Measurements from ENCODE around the gene PAK4. TPM values are rescaled to one million over a fixed set of nuclear protein-coding genes. Genes with fewer than 3 reads are reported as not detected.

Gene PAK4
- total and polyA plus RNA-seq, 9 of the 15 experiments (the other 6 are each of a cell fraction or from before 2014, with no cell fraction given), result 0.21 to 33.5 (median 5.8) TPM

GRCh38 chr19:39083599-39083982 lies 42.0 kb upstream of the PAK4 start:
- H3K27me3 ChIP-seq (ENCODE audit: control insufficient read depth in 2 of 2, insufficient read depth in 2 of 2, low read length in 2 of 2), result peaks cover 36 to 58% of the 10 kb centered on the region in 2 experiments

More at GRCh38 chr19:39083599-39083982, 42.0 kb upstream of the PAK4 start:
- Histone ChIP-seq H3K9me3 (replicated peaks; ENCODE audit: control insufficient read depth, insufficient read depth, low read depth, low read length) (no peaks in the 10 kb centered on the region), H3K4me2 (ENCODE audit: insufficient read depth, low read length) (no peak overlapping the region), H3K4me1 (replicated peaks in 1 of 2; ENCODE audit: control insufficient read depth in 2 of 2, insufficient read depth in 2 of 2, low read length in 2 of 2) (peaks cover 0 to 8% of the 10 kb centered on the region in 2 experiments; a peak in 2 of 5 replicates), H3K36me3 (ENCODE audit: control insufficient read depth, insufficient read depth, low read length) (no peaks in the 10 kb centered on the region), H3K4me3 (no peak overlapping the region), H3K79me2 (ENCODE audit: control insufficient read depth, insufficient read depth, low read length) (no peaks in the 10 kb centered on the region), H3K9ac (ENCODE audit: insufficient read depth in 1 of 2, low read depth in 2 of 2, low read length in 2 of 2) (no peak overlapping the region), H2AFZ (ENCODE audit: low read depth, low read length) (no peak overlapping the region), H3K27ac (ENCODE audit: extremely low read depth, low read depth, low read length) (no peak overlapping the region), H4K20me1 (replicated peaks; ENCODE audit: control insufficient read depth, insufficient read depth, low read length) (0 out of 2 replicates have a peak, but pooled peaks cover 11% of the 10 kb centered on the region), H3K9me1 (ENCODE audit: control insufficient read depth, insufficient read depth, low read length) (no peaks in the 10 kb centered on the region)
- DNase-seq (ENCODE audit: extremely low read depth in 1 of 4, low spot score in 3 of 4) (no peak), ATAC-seq (no peak), FAIRE-seq (no peak)
- in situ Hi-C loops (cut with MboI) (no loop called here), intact Hi-C loops (cut with micrococcal nuclease) (no loop called here)
- WGBS (ENCODE audit: insufficient coverage, low coverage, missing lambda C conversion rate), result 2% methylated on average over 9 of the region's 14 CpGs
- TF ChIP-seq ZFP30 (CRISPR knock-in tag; IDR thresholded peaks at IDR 0.05; ENCODE audit: borderline replicate concordance), result no peak
- TF ChIP-seq CREBBP (IDR thresholded peaks at IDR 0.05; ENCODE audit: low read depth, low read length), result no peak
- no peak for TF ChIP-seq ETS2 (tag; IDR thresholded peaks at IDR 0.05; ENCODE audit: borderline replicate concordance, poor library complexity, severe bottlenecking)
- no peak for TF ChIP-seq ZNF609 (CRISPR knock-in tag; IDR thresholded peaks at IDR 0.05; ENCODE audit: borderline replicate concordance)
- TF ChIP-seq ZFP1 (CRISPR knock-in tag; IDR thresholded peaks at IDR 0.05), result no peak
- TF ChIP-seq ZNF780A (CRISPR knock-in tag; IDR thresholded peaks at IDR 0.05), result no peak
- TF ChIP-seq ESRRB (CRISPR knock-in tag; IDR thresholded peaks at IDR 0.05; ENCODE audit: borderline replicate concordance), result no peak
- TF ChIP-seq TEAD1 (CRISPR knock-in tag; IDR thresholded peaks at IDR 0.05), result no peak
- TF ChIP-seq ZNF444 (CRISPR knock-in tag; IDR thresholded peaks at IDR 0.05), result no peak
- no peak for TF ChIP-seq IFI16 (CRISPR knock-in tag; IDR thresholded peaks at IDR 0.05)
- TF ChIP-seq MAFF (IDR thresholded peaks at IDR 0.05; ENCODE audit: low read length), result no peak
- TF ChIP-seq RBM17 (IDR thresholded peaks at IDR 0.05; ENCODE audit: borderline replicate concordance, low read depth, low read length), result no peak
- TF ChIP-seq PRPF4 (IDR thresholded peaks at IDR 0.05; ENCODE audit: insufficient read depth, low read depth, low read length, poor library complexity, severe bottlenecking), result no peak
- no peak for TF ChIP-seq ZBED1 (IDR thresholded peaks at IDR 0.05)
- TF ChIP-seq PHF8 (IDR thresholded peaks at IDR 0.05; ENCODE audit: borderline replicate concordance, low read length), result no peak
- TF ChIP-seq YBX1 (IDR thresholded peaks at IDR 0.05), result no peak
- no peak for TF ChIP-seq PURB (CRISPR knock-in tag; IDR thresholded peaks at IDR 0.05; ENCODE audit: low read depth)
- TF ChIP-seq ZNF707 (CRISPR knock-in tag; conservative IDR thresholded peaks at IDR 0.05), result no peak
- TF ChIP-seq ZNF589 (CRISPR knock-in tag; IDR thresholded peaks at IDR 0.05; ENCODE audit: low read depth), result no peak
- no peak for TF ChIP-seq NR2C1 (IDR thresholded peaks at IDR 0.05)
- no peak for TF ChIP-seq NR2C1 (tag; IDR thresholded peaks at IDR 0.05)
- ChIA-PET POLR2A (interaction anchor here (1.2 kb wide), 1 partner anchor 46 kb away, joined by 3 read pairs; no protein-coding TSS in a partner anchor), CTCF (ENCODE audit: low intra/inter-chr PET ratio) (no interaction called here)
- BruUV-seq (replicated peaks), result no TSS peak
